ENCODE data around the gene WASF1. TPM values are rescaled to one million over a fixed set of nuclear protein-coding genes. Genes with fewer than 3 reads are reported as not detected.

WASF1 gene
- total RNA-seq, 4 donors from 2014 or later = 2.0 to 13.0 (median 7.7) TPM

DNA sequence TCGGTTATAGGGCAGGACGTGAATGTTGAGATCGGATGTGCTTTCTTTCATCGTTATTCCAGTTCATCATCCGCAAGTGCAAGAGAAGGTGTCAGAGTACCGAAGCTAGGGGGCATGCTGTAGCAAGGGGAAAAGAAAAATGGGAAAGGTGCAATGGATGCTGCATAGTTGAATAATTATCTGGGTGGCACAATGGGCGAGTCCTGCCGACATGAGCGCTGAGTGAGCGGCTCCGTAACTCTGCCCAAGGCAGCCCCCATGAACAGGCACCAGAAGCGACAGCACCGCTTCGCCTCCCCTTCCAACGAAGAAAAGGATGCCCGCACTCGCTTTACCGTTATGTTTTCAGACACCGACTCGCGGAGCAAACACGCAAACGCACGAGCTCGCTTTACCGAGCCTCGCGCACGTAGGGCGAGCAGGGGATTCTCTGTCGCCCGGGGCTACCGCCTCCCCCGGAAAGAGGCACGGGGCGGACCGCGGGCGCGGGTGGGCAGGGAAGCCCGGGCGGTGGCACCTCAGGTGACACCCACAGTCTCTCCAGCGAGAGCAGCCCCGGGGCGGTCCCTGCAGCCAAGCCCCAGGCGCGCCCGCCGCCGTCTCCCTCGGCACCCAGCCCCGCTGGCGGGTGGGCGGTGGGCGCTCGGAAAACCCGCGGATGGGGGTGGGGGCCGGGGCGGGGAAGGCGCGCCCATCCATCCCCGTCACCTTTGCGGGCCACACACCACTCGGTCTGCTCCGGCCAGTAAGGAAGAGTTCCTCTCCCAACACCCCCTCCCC is 654 bp downstream of the WASF1 start:
- Histone ChIP-seq H3K27me3 (no peaks in the 10 kb centered on the region), H3K4me3 (replicated peaks in 1 of 3) (peak overlapping the region; percentile 5 to 74 (median 57)), H3K9me3 (no peaks in the 10 kb centered on the region), H3K27ac (peak overlapping the region; percentile 7 to 78 (median 40)), H3K36me3 (no peaks in the 10 kb centered on the region), H3K4me1 (peaks cover 13 to 16% of the 10 kb centered on the region in 2 donors)
- peak; percentile 35 to 42 for DNase-seq
- intact Hi-C loops (cut with DNase I) = loop anchor here (5.0 kb wide), 1 partner anchor 213 kb away; no protein-coding TSS in a partner anchor
- TF ChIP-seq CTCF (IDR thresholded peaks at IDR 0.05) (peak in 4 of 6 experiments; percentile 59 to 81 (median 72)), POLR2A (IDR thresholded peaks at IDR 0.05) (no peak)
- WGBS, 2 donors = 1% methylated on average over 15 to 37 of the region's 66 CpGs

GRCh38 chr6:110173506-110174132 is 5.9 kb downstream of the WASF1 start:
- no peaks in the 10 kb centered on the region for H3K9me3 ChIP-seq
- no peak for TF ChIP-seq POLR2A (IDR thresholded peaks at IDR 0.05)
- no peak for TF ChIP-seq CTCF (IDR thresholded peaks at IDR 0.05)
- H3K27me3 ChIP-seq = no peaks in the 10 kb centered on the region
- H3K27ac ChIP-seq = no peak overlapping the region
- DNase-seq = no peak
- WGBS, 2 donors = 80 to 87% methylated on average over 4 of the region's 4 CpGs
- H3K4me1 ChIP-seq = no peaks in the 10 kb centered on the region
- intact Hi-C loops (cut with DNase I) = no loop called here
- no peak overlapping the region for H3K4me3 ChIP-seq (replicated peaks in 1 of 3)
- no peaks in the 10 kb centered on the region for H3K36me3 ChIP-seq

DNA sequence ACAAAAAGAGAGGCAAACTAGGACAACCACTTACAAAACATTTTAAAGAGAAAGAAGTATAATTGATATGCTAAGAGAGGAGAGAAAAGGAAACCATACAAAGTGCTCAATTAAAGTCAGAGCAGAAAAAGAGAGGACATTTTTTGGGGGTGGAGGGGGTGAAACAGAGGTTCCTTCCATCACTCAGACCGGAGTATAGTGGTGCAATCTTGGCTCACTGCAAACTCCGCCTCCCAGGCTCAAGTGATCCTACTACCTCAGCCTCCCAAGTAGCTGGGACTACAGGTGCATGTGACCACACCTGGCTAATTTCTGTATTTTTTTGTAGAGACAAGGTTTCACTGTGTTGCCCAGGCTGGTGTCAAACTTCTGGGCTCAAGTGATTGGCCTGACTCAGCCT is 9.4 kb downstream of the WASF1 start:
- Histone ChIP-seq H3K27me3 (no peaks in the 10 kb centered on the region), H3K4me1 (no peaks in the 10 kb centered on the region), H3K36me3 (no peaks in the 10 kb centered on the region), H3K27ac (no peak overlapping the region), H3K4me3 (replicated peaks in 1 of 3) (no peak overlapping the region), H3K9me3 (no peaks in the 10 kb centered on the region)
- TF ChIP-seq POLR2A (IDR thresholded peaks at IDR 0.05) (no peak), CTCF (IDR thresholded peaks at IDR 0.05) (no peak)
- no peak for DNase-seq
- WGBS, 2 donors = 79 to 89% methylated on average over 2 of the region's 2 CpGs
- intact Hi-C loops (cut with DNase I) = no loop called here

DNA sequence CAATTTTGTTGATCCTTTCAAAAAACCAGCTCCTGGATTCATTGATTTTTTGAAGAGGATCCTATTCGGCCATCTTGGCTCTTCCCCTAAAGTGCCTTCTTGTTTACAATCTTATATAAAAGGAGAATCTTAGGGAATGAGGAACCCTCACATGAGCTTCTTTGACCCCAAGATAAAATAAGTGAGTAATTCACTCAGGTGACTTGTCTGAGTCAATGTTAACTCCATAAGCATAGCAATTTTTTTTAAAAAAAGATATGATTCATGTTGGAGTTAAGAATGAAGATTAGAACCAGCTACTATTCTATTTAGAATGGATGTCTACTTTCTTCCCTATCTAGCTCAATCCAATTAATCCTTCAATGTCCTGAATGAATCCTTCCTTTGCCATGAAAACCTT is 21.0 kb downstream of the WASF1 start:
- no peaks in the 10 kb centered on the region for H3K27me3 ChIP-seq
- no peak overlapping the region for H3K4me3 ChIP-seq (replicated peaks in 1 of 3)
- intact Hi-C loops (cut with DNase I) = no loop called here
- H3K36me3 ChIP-seq = no peaks in the 10 kb centered on the region
- H3K27ac ChIP-seq = no peak overlapping the region
- TF ChIP-seq POLR2A (IDR thresholded peaks at IDR 0.05) = no peak
- H3K4me1 ChIP-seq = no peaks in the 10 kb centered on the region
- H3K9me3 ChIP-seq = no peaks in the 10 kb centered on the region
- WGBS, 2 donors = 92 to 93% methylated on average over 1 of the region's 1 CpG
- DNase-seq = no peak

DNA sequence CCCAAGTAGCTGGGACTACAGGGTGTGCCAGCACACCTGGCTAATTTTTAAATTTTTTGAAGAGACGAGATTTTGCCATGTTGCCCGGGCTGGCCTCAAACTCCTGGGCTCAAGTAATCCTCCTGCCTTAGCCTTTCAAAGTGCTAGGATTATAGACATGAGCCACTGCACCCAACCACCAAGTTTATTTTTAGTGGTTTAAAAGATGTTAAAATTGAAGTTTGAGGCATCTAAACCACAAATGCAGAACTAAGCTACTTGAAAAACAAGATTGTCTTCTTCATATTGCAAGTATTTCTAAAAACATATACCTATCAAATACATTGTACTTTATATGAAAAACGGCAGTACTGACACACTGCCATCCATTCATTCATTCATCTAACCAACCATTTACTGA is 31.6 kb downstream of the WASF1 start:
- Histone ChIP-seq H3K27ac (no peak overlapping the region), H3K4me3 (replicated peaks in 1 of 3) (no peak overlapping the region), H3K36me3 (no peaks in the 10 kb centered on the region), H3K9me3 (no peaks in the 10 kb centered on the region), H3K4me1 (no peaks in the 10 kb centered on the region), H3K27me3 (no peaks in the 10 kb centered on the region)
- intact Hi-C loops (cut with DNase I) = no loop called here
- no peak for DNase-seq
- no peak for TF ChIP-seq CTCF (IDR thresholded peaks at IDR 0.05)
- no peak for TF ChIP-seq POLR2A (IDR thresholded peaks at IDR 0.05)
- WGBS, 2 donors = 89 to 92% methylated on average over 3 of the region's 3 CpGs

All from thyroid gland (tissue), 4 donors.